B cell (primary cell): Measurements from ENCODE around the gene CDK4. TPM values are rescaled to one million over a fixed set of nuclear protein-coding genes. Genes with fewer than 3 reads are reported as not detected.

Experiments used
- ATAC-seq: fragments of 200-7000 bp; cut with Tn5 transposase; one replicate; pipeline ENCODE4 v1.10.0; 2021; ENCODE audit warnings: low read depth, mild to moderate bottlenecking, moderate number of reproducible peaks, moderate library complexity
- CTCF ChIA-PET: fragments of 350-600 bp; sonication (Branson Sonifier 250); formaldehyde crosslinking; loops from one replicate; lab custom pipeline; 2021; ENCODE audit warnings: antibody characterized with exemption, inconsistent platforms; lab: Charles Lee
- POLR2A ChIA-PET: fragments of 350-600 bp; sonication (Branson Sonifier 250); formaldehyde crosslinking; loops from one replicate; lab custom pipeline; 2021; ENCODE audit warnings: antibody characterized with exemption; lab: Charles Lee
- DNase-seq: peaks from one replicate; pipeline ENCODE4 v3.0.0; 2013
- H2AFZ ChIP-seq: 2 replicates; pipeline ENCODE4 v1.6.1; 2012; ENCODE audit warnings: mild to moderate bottlenecking, low read depth, low read length; ENCODE audit not compliant: insufficient read depth, poor library complexity, severe bottlenecking
- H3K27ac ChIP-seq, 2 donors: 1 replicate in 1 of 2; 2 replicates in 1 of 2; pipeline ENCODE4 v1.5.1; 2012 to 2013; ENCODE audit warnings: low read length in 2 of 2, mild to moderate bottlenecking in 2 of 2, moderate library complexity in 1 of 2
- H3K27me3 ChIP-seq, 4 experiments: fragments of 200-600 bp in 1 of 4; sonication (generic) in 1 of 4; replicated peaks in 1 of 4; 1 replicate in 2 of 4; 2 replicates in 2 of 4; pipeline versions ENCODE4 v1.6.1 to v1.7.0; 2013 to 2016; ENCODE audit warnings: low read length in 3 of 4, mild to moderate bottlenecking in 2 of 4, mixed read lengths in 1 of 4, moderate library complexity in 1 of 4; ENCODE audit not compliant: insufficient read depth in 4 of 4, control insufficient read depth in 3 of 4; ENCODE audit errors: control extremely low read depth in 1 of 4
- H3K36me3 ChIP-seq, 2 experiments: replicated peaks in 1 of 2; 1 replicate in 1 of 2; 2 replicates in 1 of 2; pipeline versions ENCODE4 v1.6.1 to v1.7.1; 2013; ENCODE audit warnings: low read length in 1 of 2; ENCODE audit not compliant: insufficient read depth in 2 of 2, control insufficient read depth in 1 of 2; ENCODE audit errors: control extremely low read depth in 1 of 2, extremely low read depth in 1 of 2
- H3K4me1 ChIP-seq, 2 donors: fragments of 200-600 bp in 1 of 2; sonication (generic) in 1 of 2; 1 replicate in 1 of 2; 2 replicates in 1 of 2; pipeline versions ENCODE4 v1.5.1 to v1.6.1; 2013 to 2017; ENCODE audit warnings: low read length in 2 of 2; ENCODE audit not compliant: control insufficient read depth in 2 of 2, insufficient read depth in 2 of 2
- H3K4me2 ChIP-seq: replicated peaks from 2 replicates; pipeline ENCODE3; 2012; ENCODE audit warnings: mild to moderate bottlenecking, low read depth, low read length; ENCODE audit not compliant: poor library complexity, severe bottlenecking
- H3K4me3 ChIP-seq, 5 experiments: fragments of 200-600 bp in 1 of 5; sonication (generic) in 1 of 5; 1 replicate in 3 of 5; 2 replicates in 2 of 5; pipeline versions ENCODE4 v1.5.1 to v1.7.0; 2011 to 2016; ENCODE audit warnings: low read length in 4 of 5, mild to moderate bottlenecking in 4 of 5, low read depth in 2 of 5, control low read depth in 1 of 5, moderate library complexity in 1 of 5; ENCODE audit not compliant: insufficient read depth in 1 of 5; ENCODE audit errors: control extremely low read depth in 1 of 5, extremely low read depth in 1 of 5
- H3K79me2 ChIP-seq: fragments of 200-600 bp; sonication (generic); one replicate; pipeline ENCODE4 v1.6.0; 2016; ENCODE audit warnings: low read length; ENCODE audit not compliant: control insufficient read depth, insufficient read depth
- H3K9ac ChIP-seq: fragments of 200-600 bp; sonication (generic); 2 replicates; pipeline ENCODE4 v1.6.1; 2017; ENCODE audit warnings: mild to moderate bottlenecking, low read length, moderate library complexity
- H3K9me3 ChIP-seq, 3 donors: one replicate each; pipeline versions ENCODE4 v1.6.1 to v1.7.1; 2013; ENCODE audit warnings: low read length in 2 of 3; ENCODE audit not compliant: control insufficient read depth in 2 of 3, insufficient read depth in 1 of 3; ENCODE audit errors: control extremely low read depth in 1 of 3
- H4K20me1 ChIP-seq: 2 replicates; pipeline ENCODE4 v1.6.0; 2012; ENCODE audit warnings: mild to moderate bottlenecking, low read length; ENCODE audit not compliant: insufficient read depth, control insufficient read depth, poor library complexity, severe bottlenecking
- H3K27ac Mint-ChIP-seq: one replicate; pipeline ENCODE4 v1.8.0; 2021; ENCODE audit warnings: mixed read lengths
- H3K27me3 Mint-ChIP-seq: one replicate; pipeline ENCODE4 v1.8.0; 2021; ENCODE audit warnings: mixed read lengths
- H3K4me1 Mint-ChIP-seq: one replicate; pipeline ENCODE4 v1.8.0; 2021; ENCODE audit warnings: mixed read lengths
- H3K4me3 Mint-ChIP-seq: one replicate; pipeline ENCODE4 v1.8.0; 2021; ENCODE audit warnings: mixed read lengths
- H3K9me3 Mint-ChIP-seq: one replicate; pipeline ENCODE4 v1.8.0; 2022; ENCODE audit warnings: mixed read lengths; ENCODE audit not compliant: insufficient read depth
- EZH2 ChIP-seq: IDR thresholded peaks from 2 replicates; pipeline ENCODE4 v1.6.1; 2012; ENCODE audit warnings: borderline replicate concordance, low read depth, mild to moderate bottlenecking, moderate library complexity, low read length; ENCODE audit not compliant: insufficient read depth, poor library complexity, severe bottlenecking
- WGBS: methylation state at CpG from one replicate; pipeline ENCODE4 v1.1.5; 2013; ENCODE audit warnings: missing lambda C conversion rate; ENCODE audit not compliant: insufficient coverage; 5-methylcytosine and 5-hydroxymethylcytosine counted together
- intact Hi-C: fragments of 100-400 bp; cut with micrococcal nuclease; formaldehyde crosslinking; loops from one replicate; pipeline ENCODE4 v1.10.0; 2022
- polyA plus RNA-seq: library from polyadenylated mRNA; depleted of rRNA; stranded (reverse); fragments of >200 nt; gene quantifications from 2 replicates; pipeline ENCODE4 v1.2.3, GENCODE V29; 2012
- total RNA-seq, 2 donors: library from RNA; stranded (reverse); fragments of 120-200 nt in 1 of 2; gene quantifications; 1 replicate in 1 of 2; 2 replicates in 1 of 2; pipeline versions ENCODE4 v1.2.3 to v1.2.4, GENCODE V29; 2013 to 2022
- TF ChIP-seq, protein P1 (sequence below): fragments of 200-600 bp; IDR thresholded peaks from one replicate; pipeline ENCODE4 v1.8.0; 2022; ENCODE audit warnings: antibody characterized with exemption, mild to moderate bottlenecking

Gene CDK4
- total and polyA plus RNA-seq, 2 donors (not counting 1 experiment from before 2014, with no cell fraction given): 34.8 to 44.6 TPM

DNA sequence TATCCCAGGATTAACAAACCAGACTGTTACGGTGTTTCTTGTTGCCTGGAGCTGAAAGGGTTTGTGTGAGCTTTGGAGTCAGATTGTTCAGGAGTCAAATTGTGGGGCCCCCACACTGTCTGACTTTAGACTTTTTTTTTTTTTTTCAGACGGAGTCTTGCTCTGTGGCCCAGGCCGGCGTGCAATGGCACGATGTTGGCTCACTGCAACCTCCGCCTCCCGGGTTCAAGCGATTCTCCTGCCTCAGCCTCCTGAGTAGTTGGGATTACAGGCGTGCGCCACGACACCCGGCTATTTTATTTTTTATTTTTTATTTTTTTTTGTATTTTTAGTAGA is 31.3 kb upstream of the CDK4 start:
- Histone ChIP-seq H3K27ac (peak overlapping the region in 1 of 2 donors; percentile 77), H3K4me1 (peaks cover 9 to 17% of the 10 kb centered on the region in 2 donors), H3K36me3 (peaks cover 9 to 29% of the 10 kb centered on the region in 2 experiments), H3K9me3 (no peaks in the 10 kb centered on the region), H2AFZ (no peak overlapping the region), H3K9ac (peak overlapping the region; percentile 94), H4K20me1 (no peaks in the 10 kb centered on the region), H3K4me3 (peak overlapping the region; percentile 83 to 100 (median 98)), H3K79me2 (peaks cover 25% of the 10 kb centered on the region), H3K27me3 (no peaks in the 10 kb centered on the region), H3K4me2 (peak overlapping the region; percentile 98)
- H3K4me1 Mint-ChIP-seq: peaks cover 18% of the 10 kb centered on the region
- POLR2A ChIA-PET: interaction anchor here (0.7 kb wide), 1 partner anchor 278 kb away, joined by 5 read pairs; no protein-coding TSS in a partner anchor
- peak overlapping the region; percentile 100 for H3K4me3 Mint-ChIP-seq
- no peak for TF ChIP-seq EZH2
- TF ChIP-seq, protein P1, sequence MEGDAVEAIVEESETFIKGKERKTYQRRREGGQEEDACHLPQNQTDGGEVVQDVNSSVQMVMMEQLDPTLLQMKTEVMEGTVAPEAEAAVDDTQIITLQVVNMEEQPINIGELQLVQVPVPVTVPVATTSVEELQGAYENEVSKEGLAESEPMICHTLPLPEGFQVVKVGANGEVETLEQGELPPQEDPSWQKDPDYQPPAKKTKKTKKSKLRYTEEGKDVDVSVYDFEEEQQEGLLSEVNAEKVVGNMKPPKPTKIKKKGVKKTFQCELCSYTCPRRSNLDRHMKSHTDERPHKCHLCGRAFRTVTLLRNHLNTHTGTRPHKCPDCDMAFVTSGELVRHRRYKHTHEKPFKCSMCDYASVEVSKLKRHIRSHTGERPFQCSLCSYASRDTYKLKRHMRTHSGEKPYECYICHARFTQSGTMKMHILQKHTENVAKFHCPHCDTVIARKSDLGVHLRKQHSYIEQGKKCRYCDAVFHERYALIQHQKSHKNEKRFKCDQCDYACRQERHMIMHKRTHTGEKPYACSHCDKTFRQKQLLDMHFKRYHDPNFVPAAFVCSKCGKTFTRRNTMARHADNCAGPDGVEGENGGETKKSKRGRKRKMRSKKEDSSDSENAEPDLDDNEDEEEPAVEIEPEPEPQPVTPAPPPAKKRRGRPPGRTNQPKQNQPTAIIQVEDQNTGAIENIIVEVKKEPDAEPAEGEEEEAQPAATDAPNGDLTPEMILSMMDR: no peak
- CTCF ChIA-PET: interaction anchor here (0.7 to 6.9 kb wide), 14 partner anchors 11 to 126 kb away, joined by 3 to 59 read pairs (median 5); partner anchors contain the start of genes CYP27B1, EEF1AKMT3, MARCHF9 and METTL1
- no peaks in the 10 kb centered on the region for H3K27me3 Mint-ChIP-seq
- 87% methylated on average over 8 of the region's 12 CpGs for WGBS
- H3K27ac Mint-ChIP-seq: peak overlapping the region; percentile 96
- H3K9me3 Mint-ChIP-seq: no peaks in the 10 kb centered on the region
- ATAC-seq (no peak), DNase-seq (no peak)
- intact Hi-C loops: loop anchor here (5.0 kb wide), 1 partner anchor 41 kb away; no protein-coding TSS in a partner anchor
